Activated naive CD8-positive, alpha-beta T cell (primary cell): ENCODE data around the gene MAPK4.

Experiments
- H3K27ac Mint-ChIP-seq: one replicate; pipeline ENCODE4 v1.8.0; 2021; ENCODE audit warnings: mixed read lengths
- H3K27me3 Mint-ChIP-seq: one replicate; pipeline ENCODE4 v1.8.0; 2021; ENCODE audit warnings: mixed read lengths
- H3K36me3 Mint-ChIP-seq: one replicate; pipeline ENCODE4 v1.8.0; 2021; ENCODE audit warnings: mixed read lengths
- H3K4me1 Mint-ChIP-seq: one replicate; pipeline ENCODE4 v1.8.0; 2021; ENCODE audit warnings: low read depth, mixed read lengths
- H3K4me3 Mint-ChIP-seq: one replicate; pipeline ENCODE4 v1.8.0; 2021; ENCODE audit warnings: mild to moderate bottlenecking, mixed read lengths
- H3K9me3 Mint-ChIP-seq: one replicate; pipeline ENCODE4 v1.8.0; 2021; ENCODE audit warnings: low read depth, mixed read lengths

Gene MAPK4

GRCh38 chr18:50662177-50662576, 102.3 kb downstream of the MAPK4 start:
- H3K4me3 Mint-ChIP-seq, result no peak overlapping the region
- no peaks in the 10 kb centered on the region for H3K4me1 Mint-ChIP-seq
- no peaks in the 10 kb centered on the region for H3K36me3 Mint-ChIP-seq
- H3K27me3 Mint-ChIP-seq, result peaks cover 3% of the 10 kb centered on the region
- H3K9me3 Mint-ChIP-seq, result no peaks in the 10 kb centered on the region
- no peak overlapping the region for H3K27ac Mint-ChIP-seq

GRCh38 chr18:50662775-50663383, 103.0 kb downstream of the MAPK4 start:
- Mint-ChIP-seq H3K36me3 (no peaks in the 10 kb centered on the region), H3K27me3 (peaks cover 3% of the 10 kb centered on the region), H3K4me1 (no peaks in the 10 kb centered on the region), H3K4me3 (no peak overlapping the region), H3K9me3 (no peaks in the 10 kb centered on the region), H3K27ac (no peak overlapping the region)

- Mint-ChIP-seq H3K9me3 (no peaks in the 10 kb centered on the region), H3K27ac (no peak overlapping the region), H3K4me1 (no peaks in the 10 kb centered on the region), H3K36me3 (no peaks in the 10 kb centered on the region), H3K27me3 (peaks cover 3% of the 10 kb centered on the region), H3K4me3 (no peak overlapping the region)
These were observed 103.9 kb downstream of the MAPK4 start for GRCh38 chr18:50663626-50664441.

DNA sequence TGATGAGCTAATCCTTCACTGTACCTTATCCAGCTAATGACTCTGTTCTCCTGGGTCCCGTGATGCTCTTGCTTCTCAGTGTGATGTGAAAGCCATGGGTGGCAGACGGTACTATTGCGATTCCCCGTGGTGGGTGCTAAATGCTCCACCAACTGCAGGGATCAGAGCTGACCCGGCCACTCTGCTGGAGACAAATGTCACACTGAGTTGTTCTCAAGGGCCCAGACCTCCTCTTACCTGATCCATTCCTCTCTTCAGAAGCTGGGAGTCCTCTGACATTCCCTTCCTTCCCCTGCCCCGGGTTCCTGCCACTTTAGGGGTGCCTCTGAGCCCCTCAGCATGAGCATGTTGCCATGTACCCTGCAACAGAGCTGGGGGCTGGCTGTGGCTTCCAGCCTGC, 105.1 kb downstream of the MAPK4 start:
- H3K9me3 Mint-ChIP-seq, result no peaks in the 10 kb centered on the region
- H3K36me3 Mint-ChIP-seq, result no peaks in the 10 kb centered on the region
- H3K4me3 Mint-ChIP-seq, result no peak overlapping the region
- H3K27me3 Mint-ChIP-seq, result no peaks in the 10 kb centered on the region
- no peaks in the 10 kb centered on the region for H3K4me1 Mint-ChIP-seq
- H3K27ac Mint-ChIP-seq, result no peak overlapping the region

DNA sequence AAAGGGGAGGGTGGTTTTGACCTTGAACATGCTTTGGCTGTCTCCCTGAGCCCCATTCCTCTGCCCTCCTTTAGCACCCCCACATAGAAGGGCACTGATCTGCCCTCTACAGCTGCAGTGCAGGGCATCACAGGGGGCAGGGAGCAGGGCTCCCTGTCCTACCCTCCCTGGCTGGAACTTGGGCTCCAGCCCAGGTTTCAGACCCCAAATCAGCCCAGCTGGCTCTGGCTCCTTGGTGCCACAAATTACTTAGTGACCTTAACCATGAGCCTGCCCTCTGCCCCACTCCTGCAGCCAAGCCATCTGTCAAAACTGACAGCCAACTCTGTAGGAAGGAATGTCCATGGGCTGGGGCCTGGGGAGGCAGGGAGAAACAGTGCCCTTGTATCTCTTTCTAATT, 105.6 kb downstream of the MAPK4 start:
- H3K27me3 Mint-ChIP-seq, result no peaks in the 10 kb centered on the region
- no peaks in the 10 kb centered on the region for H3K4me1 Mint-ChIP-seq
- no peak overlapping the region for H3K27ac Mint-ChIP-seq
- H3K36me3 Mint-ChIP-seq, result no peaks in the 10 kb centered on the region
- H3K4me3 Mint-ChIP-seq, result no peak overlapping the region
- H3K9me3 Mint-ChIP-seq, result no peaks in the 10 kb centered on the region

- no peaks in the 10 kb centered on the region for H3K36me3 Mint-ChIP-seq
- H3K9me3 Mint-ChIP-seq, result no peaks in the 10 kb centered on the region
- no peak overlapping the region for H3K27ac Mint-ChIP-seq
- H3K4me3 Mint-ChIP-seq, result no peak overlapping the region
- H3K27me3 Mint-ChIP-seq, result no peaks in the 10 kb centered on the region
- H3K4me1 Mint-ChIP-seq, result no peaks in the 10 kb centered on the region
These were observed 106.6 kb downstream of the MAPK4 start for GRCh38 chr18:50666536-50666935.

DNA sequence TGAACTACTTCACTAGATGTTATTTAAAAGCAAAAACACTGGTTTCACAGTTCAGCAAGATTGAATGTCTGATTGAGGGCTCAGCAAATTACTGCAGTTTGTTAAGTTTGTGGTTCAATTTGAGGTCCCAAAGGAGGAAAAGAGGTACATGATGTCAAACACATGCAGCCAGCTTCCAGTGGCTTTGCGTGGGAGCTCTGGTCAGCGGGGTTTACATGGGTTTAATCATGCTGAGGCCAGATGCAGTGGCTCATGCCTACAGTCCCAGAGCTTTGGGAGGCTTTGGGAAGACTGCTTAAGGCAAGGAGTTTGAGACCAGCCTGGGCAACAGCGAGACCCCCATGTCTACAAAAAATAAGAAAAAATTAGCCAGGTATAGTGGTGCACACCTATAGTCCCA, 111.5 kb downstream of the MAPK4 start:
- no peak overlapping the region for H3K4me3 Mint-ChIP-seq
- H3K27me3 Mint-ChIP-seq, result no peaks in the 10 kb centered on the region
- H3K36me3 Mint-ChIP-seq, result no peaks in the 10 kb centered on the region
- H3K9me3 Mint-ChIP-seq, result no peaks in the 10 kb centered on the region
- H3K4me1 Mint-ChIP-seq, result no peaks in the 10 kb centered on the region
- no peak overlapping the region for H3K27ac Mint-ChIP-seq

DNA sequence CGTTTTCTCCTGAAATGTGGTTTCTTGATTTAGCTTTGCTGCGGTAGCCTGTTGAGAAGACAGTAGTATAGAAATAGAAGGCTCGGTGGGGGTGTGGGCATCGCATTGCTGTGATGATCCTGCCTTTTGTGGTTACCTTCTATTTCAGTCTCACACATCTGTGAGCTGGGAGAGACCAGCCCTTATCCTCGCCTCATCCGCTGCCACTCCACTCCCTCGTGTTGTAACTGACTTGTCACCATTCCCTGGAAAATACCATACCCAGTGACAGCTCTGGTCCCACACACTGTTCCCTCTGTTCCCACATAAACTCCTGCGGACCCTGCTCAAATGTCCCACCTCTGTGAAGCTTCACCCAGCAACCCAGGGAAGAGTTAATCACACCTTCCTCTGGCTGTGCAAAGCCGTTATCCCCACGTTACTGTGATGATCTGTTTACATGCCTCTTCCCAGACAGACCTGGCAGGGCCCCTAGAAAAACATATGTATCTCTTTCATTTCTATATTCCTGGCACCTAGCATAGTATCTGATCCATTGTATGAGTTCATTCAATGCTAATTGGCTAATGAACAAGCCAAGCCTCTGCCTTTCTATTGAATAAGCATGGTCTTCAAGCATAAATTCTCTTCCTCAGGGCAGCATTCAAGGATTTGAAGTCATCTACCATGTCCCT, 114.6 kb downstream of the MAPK4 start:
- H3K36me3 Mint-ChIP-seq, result no peaks in the 10 kb centered on the region
- no peak overlapping the region for H3K4me3 Mint-ChIP-seq
- no peaks in the 10 kb centered on the region for H3K4me1 Mint-ChIP-seq
- H3K27me3 Mint-ChIP-seq, result no peaks in the 10 kb centered on the region
- no peaks in the 10 kb centered on the region for H3K9me3 Mint-ChIP-seq
- no peak overlapping the region for H3K27ac Mint-ChIP-seq

DNA sequence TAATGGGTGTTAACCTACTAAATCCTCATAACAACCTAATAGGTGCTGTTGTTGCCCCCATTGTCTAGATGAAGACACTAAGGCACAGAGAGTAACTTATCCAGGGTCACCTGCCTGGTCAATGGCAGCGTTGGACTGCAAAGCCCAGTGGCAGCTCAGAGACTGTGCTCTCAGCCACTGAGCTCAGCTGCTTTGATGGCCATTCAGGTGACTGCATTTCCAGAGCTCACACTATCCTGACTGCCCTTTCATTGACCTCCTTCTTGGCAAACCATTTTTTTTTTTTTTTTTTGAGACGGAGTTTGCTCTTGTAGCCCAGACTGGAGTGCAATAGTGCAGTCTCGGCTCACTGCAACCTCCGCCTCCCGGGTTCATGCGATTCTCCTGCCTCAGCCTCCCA, 115.2 kb downstream of the MAPK4 start:
- H3K9me3 Mint-ChIP-seq, result no peaks in the 10 kb centered on the region
- H3K27me3 Mint-ChIP-seq, result no peaks in the 10 kb centered on the region
- no peak overlapping the region for H3K4me3 Mint-ChIP-seq
- H3K27ac Mint-ChIP-seq, result no peak overlapping the region
- no peaks in the 10 kb centered on the region for H3K36me3 Mint-ChIP-seq
- no peaks in the 10 kb centered on the region for H3K4me1 Mint-ChIP-seq

GRCh38 chr18:50678651-50679050, 118.8 kb downstream of the MAPK4 start:
- H3K4me3 Mint-ChIP-seq, result no peak overlapping the region
- H3K27me3 Mint-ChIP-seq, result peaks cover 6% of the 10 kb centered on the region
- no peaks in the 10 kb centered on the region for H3K4me1 Mint-ChIP-seq
- no peaks in the 10 kb centered on the region for H3K9me3 Mint-ChIP-seq
- H3K27ac Mint-ChIP-seq, result no peak overlapping the region
- no peaks in the 10 kb centered on the region for H3K36me3 Mint-ChIP-seq

GRCh38 chr18:50679056-50679455, 119.2 kb downstream of the MAPK4 start:
- H3K36me3 Mint-ChIP-seq, result no peaks in the 10 kb centered on the region
- no peak overlapping the region for H3K27ac Mint-ChIP-seq
- H3K4me3 Mint-ChIP-seq, result no peak overlapping the region

DNA sequence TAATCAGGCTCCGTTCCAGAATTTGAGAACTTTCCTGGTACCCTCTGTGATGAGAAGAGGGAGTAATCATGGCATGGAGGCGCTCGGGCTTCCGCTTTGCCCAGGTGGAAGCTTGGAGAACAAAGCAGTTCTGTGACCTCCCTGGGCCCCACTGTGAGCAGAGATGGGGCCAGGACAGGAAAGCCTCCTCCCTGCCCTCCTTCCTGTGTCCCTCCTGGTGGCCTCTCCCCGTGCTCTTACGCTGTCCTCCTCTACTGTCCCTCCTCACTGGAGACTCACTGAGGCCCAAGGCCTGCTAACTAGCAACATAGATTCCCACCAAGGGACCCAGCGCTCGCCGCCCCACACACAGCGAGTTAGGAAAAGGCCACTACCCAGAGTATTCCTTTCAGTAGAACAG, 119.8 kb downstream of the MAPK4 start:
- Mint-ChIP-seq H3K27me3 (peaks cover 6% of the 10 kb centered on the region), H3K9me3 (no peaks in the 10 kb centered on the region), H3K27ac (no peak overlapping the region), H3K4me3 (no peak overlapping the region), H3K4me1 (no peaks in the 10 kb centered on the region), H3K36me3 (no peaks in the 10 kb centered on the region)

More at GRCh38 chr18:50679056-50679455, 119.2 kb downstream of the MAPK4 start:
- Mint-ChIP-seq H3K4me1 (no peaks in the 10 kb centered on the region), H3K27me3 (peaks cover 6% of the 10 kb centered on the region), H3K9me3 (no peaks in the 10 kb centered on the region)

- H3K27me3 Mint-ChIP-seq, result peaks cover 8% of the 10 kb centered on the region
- no peaks in the 10 kb centered on the region for H3K36me3 Mint-ChIP-seq
- H3K4me3 Mint-ChIP-seq, result no peak overlapping the region
- no peaks in the 10 kb centered on the region for H3K4me1 Mint-ChIP-seq
- H3K9me3 Mint-ChIP-seq, result no peaks in the 10 kb centered on the region
- H3K27ac Mint-ChIP-seq, result no peak overlapping the region
These were observed 121.1 kb downstream of the MAPK4 start for GRCh38 chr18:50680966-50681365.

- Mint-ChIP-seq H3K27ac (no peak overlapping the region), H3K27me3 (peaks cover 8% of the 10 kb centered on the region), H3K4me3 (no peak overlapping the region), H3K36me3 (no peaks in the 10 kb centered on the region), H3K4me1 (no peaks in the 10 kb centered on the region), H3K9me3 (no peaks in the 10 kb centered on the region)
These were observed 123.0 kb downstream of the MAPK4 start for GRCh38 chr18:50682852-50683251.

- H3K27ac Mint-ChIP-seq, result no peak overlapping the region
- peaks cover 8% of the 10 kb centered on the region for H3K27me3 Mint-ChIP-seq
- H3K9me3 Mint-ChIP-seq, result no peaks in the 10 kb centered on the region
- H3K4me3 Mint-ChIP-seq, result no peak overlapping the region
- no peaks in the 10 kb centered on the region for H3K4me1 Mint-ChIP-seq
- H3K36me3 Mint-ChIP-seq, result no peaks in the 10 kb centered on the region
These were observed 126.5 kb downstream of the MAPK4 start for GRCh38 chr18:50686409-50686808.
